GM21381 (cell line): ENCODE results near the gene NIPSNAP3A.
"Not testable (repeated sequence)": the region's sequence is repeated elsewhere in the genome, so short reads cannot be mapped to it uniquely, and the experiment has no call there.

Experiments
- ATAC-seq: cut with Tn5 transposase; IDR thresholded peaks from one replicate; pipeline ENCODE4 v1.9.1; 2021; ENCODE audit warnings: mild to moderate bottlenecking, moderate library complexity; ENCODE audit not compliant: unreplicated experiment

NIPSNAP3A gene

DNA sequence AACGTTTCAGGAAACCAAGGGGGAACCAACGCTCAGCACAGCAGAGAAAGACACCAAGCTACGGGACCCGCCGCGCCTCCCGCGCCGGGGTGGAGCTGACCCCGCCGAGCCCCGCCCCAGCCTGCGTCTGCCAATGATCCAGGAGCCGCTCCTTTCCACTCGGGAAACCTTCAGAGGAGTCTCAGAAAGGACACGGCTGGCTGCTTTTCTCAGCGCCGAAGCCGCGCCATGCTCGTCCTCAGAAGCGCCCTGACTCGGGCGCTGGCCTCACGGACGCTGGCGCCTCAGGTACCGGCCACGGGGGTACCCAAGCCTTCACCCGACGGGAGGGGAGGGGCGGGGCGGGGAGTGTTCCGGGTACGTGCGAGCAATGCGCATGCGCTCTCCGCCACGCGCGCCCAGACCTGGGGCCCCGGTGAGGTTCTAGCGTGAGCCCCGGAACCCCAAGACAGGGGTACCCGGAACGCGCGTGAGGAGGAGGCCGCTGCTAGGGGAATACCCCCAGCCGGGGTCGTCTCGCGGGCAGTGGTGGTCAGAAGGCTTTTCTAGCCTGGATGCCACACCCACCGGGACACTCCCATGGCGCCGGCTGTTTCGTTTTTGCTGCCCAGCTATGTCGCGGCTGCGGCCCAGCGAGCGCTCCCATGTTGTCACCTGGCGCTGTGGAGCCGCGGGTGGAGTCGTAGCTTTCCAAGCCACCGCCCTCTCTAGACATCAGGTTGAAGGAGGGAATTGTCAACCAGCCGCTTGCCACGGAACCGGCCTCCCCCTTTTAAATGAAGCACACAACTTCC, at the start of gene NIPSNAP3A:
NIPSNAP3A (plus strand) TSS at position 119 of the 794 bp plus-strand sequence; CDS start at position 229, 110 bp downstream.
- peak; percentile 86 for ATAC-seq

DNA sequence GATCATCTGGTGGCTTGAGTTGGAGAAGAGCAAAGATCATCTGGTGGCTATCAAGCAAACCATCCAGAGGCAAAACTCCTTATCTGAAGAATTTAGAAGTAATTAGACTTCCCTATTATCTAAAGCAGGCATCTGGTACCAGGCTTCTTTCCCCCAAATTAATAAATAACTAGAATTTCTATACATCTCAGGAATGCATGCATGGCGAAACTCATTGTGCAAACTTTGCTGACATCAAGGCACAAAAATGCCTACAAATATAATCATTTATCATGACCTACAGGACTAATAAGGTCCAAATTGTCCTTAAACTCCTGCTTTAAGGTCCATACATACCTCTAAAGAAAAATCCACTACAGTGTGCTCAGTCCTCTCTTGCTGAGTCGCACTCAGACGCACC, 47.2 kb upstream of the NIPSNAP3A start:
- ATAC-seq: no peak

DNA sequence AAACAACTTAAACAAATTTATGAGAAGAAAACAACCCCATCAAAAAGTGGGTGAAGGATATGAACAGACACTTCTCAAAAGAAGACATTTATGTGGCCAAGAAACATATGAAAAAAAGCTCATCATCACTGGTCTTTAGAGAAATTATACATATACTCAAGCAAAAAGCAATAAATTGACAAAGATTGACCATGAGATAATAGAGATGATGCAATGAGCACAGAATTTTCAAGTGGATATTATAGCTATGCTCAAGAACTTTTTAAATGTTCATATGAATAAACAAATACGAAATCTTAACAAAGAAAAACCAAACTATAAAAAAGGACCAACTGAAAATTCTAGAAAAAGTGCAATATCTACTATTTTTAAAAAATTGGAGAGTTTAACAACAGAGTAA, 38.7 kb upstream of the NIPSNAP3A start:
- not testable (repeated sequence) for ATAC-seq

DNA sequence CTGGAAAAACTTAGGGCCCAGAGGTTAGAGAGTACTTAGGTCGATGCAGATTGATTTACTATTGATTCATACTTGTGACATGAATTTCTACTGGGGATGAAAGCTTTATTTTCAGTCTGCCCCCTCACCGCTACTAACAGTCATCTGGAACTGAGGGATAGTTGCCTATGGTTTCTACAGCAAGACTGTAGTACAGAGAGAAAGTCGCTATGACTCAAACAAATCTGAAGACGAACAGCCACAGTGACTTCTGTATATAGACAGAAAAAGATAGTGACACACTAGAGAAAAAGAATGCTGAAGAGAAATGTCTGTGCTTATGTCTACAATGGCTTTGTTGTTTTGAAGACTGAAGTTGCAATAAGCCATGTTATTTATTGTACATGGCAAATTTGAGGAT, 35.9 kb upstream of the NIPSNAP3A start:
- no peak for ATAC-seq

DNA sequence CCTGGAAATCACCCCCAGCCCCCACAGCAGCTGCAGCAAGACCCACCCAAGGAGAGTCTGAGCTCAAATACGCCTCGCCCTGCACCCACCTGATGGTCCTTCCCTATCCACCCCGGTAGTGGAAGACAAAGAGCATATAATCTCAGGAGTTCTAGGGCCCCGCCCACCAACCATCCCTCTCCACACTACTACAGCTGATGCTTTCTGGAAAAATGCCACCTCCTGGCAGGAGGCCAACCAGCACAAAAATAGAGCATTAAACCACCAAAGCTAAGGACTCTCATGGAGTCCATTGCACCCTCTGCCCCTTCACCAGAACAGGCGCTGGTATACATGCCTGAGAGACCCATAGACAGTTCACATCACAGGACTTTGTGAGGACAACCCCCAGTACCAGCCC, 22.5 kb upstream of the NIPSNAP3A start:
- no peak for ATAC-seq

DNA sequence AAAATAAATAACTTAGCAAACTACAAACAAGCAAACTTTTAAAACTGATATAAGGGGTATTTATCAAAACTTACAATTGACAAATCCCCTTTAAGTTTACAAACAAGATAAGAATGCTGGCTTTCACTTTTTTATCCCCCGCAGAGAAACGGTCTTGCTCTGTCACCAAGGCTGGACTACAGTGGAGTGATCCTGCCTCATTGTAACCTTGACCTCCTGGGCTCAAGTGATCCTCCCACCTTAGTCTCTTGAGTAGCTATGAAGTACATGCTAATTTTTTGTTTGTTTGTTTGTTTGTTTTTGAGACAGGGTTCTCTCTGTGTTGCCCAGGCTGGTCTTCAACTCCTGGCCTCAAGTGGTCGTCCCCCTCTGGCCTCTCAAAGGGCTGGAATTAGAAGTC, 9.0 kb upstream of the NIPSNAP3A start:
- no peak for ATAC-seq

DNA sequence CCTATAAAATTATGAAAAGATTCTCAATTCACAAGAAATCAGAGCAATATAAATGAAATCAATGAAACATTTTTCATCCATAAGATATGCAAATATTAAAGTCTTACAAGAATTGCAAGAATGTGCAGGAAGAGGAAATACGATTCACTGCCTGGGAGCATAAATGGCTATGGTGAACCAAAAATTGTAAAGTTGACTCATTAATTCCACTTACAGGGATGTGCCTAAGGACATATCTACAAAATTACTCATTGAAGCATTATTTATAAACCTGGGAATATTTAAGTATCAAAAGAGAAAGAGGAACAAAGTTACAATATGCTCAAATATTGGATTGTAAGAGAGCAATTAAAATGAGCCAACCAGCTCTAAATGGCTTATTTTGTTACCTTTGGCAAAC, 6.9 kb upstream of the NIPSNAP3A start:
- no peak for ATAC-seq

DNA sequence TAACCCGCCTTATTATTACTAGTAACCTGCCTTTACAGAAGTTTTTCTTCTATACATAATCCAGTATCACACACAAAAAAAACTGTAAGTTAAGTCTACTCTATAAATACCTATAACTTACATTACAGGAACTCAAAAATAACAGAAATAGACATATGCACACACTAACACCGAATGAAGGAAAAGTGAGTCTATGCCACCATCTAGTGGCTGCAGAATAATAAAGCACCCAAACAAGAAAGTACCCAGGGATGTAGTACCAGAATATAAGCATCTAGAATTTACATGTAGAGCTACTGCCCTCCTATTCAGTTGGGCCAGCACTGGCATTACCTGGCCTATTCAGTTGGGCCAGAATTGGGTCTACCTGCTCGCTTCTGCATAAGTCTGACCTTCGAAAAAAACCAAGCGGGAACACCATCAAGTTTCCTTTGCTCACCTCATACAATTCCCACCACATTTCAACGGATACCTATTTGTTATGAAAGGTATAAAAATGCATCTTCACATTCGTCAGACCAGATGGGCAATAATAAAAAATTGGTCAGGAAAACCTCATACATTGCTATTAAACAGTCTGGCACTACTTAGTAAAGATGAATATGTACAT, 4.0 kb upstream of the NIPSNAP3A start:
- peak; percentile 35 for ATAC-seq

DNA sequence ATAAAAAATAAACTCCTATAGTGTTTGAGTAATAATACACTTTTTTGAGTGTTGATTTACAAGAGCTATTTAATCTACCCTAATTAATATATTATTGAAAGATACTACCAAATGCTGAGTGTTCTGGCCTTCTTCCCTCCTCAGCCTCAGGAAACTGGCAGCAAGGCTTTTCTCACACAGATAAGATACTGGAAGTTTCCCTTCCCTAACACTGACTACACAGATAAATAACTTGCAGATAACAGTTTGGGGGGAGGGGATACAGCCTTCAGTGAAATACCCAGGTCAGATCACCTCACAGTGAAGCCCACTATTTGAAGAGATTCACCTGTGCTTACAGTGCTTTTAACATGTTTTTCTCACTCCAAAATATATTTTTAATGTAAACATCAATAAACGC, 1.6 kb upstream of the NIPSNAP3A start:
- ATAC-seq: no peak

DNA sequence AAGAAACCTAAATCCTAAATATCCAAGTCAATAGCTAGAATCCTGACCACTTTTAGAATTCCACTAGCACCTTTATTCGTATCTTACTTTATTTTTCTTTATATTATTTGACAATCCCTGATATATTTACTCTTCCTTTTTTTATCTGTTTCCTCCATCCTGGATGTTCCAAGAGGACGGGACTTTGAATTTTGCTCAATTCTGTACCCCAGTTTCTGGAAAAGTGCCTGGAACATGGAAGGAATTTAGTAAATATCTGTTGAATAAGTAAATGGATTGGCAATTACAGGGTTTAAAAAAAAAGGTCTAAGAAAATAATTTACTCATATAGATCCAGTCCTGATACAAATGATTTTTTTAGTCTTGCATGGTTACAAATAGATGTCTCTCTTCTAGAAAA, 1.2 kb upstream of the NIPSNAP3A start:
- ATAC-seq: no peak

DNA sequence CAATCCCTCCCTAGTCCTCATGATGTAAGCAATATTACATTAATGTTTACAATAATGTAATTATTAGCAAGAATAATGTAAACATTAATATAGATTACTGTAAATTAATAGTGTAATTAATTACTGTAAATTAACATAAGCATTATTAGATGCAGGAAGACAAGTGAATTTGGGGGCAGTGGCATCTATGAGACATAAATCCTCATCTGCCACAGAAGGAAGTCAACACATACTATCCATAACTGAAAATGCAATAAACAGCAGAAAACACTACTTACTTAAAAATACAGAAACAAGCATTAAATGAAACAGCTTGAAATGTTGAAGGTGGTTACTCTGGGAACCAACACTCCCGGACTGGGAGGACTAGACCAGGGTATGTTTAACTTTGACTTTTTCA, 685 bp upstream of the NIPSNAP3A start:
- no peak for ATAC-seq

DNA sequence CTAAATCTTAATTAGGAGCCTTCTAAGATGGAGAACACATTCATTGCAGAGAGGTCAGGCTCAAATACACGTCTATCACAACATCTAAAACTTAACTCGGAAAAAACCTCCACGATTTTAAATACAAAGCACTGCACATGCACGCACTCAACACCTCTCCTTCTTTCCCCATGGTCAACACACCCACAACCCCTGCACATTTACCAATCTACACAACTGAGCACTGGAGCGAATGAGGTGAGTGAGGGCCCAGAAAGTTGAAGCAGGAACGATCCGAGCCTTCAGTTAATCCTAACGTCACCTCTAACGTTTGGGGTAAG, 278 bp upstream of the NIPSNAP3A start:
- ATAC-seq: no peak

DNA sequence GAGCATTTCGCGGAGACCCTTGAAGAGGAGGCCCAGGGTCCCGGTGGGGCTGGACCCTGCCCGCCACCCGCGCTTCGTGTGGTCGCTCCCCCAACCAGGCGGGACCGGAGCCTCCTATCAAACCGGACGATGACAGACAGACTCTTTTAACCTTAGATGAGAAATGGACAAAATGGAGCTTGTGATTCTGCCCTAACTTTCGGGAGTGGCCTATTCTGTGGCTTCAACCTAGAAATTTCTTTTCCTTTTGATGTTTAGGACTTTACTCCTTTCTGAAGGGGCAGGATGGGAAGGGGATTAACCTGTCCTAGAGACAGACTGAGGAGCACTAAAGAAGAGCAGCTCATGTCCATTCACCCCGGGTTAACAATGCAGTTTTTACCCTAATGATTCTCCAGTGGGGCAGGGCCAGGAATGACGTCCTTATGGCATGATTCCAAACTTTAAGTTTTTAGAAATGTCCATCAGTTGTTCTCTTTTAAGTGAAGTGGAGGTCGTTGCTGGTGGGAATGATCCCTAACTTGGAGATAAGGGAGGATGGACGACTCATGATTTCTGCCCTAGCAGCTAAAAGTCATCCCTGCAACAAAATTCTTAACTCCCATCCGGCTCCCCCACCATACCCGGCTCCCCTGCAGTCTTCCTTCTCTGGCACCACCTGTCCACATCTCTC, 1.0 kb downstream of the NIPSNAP3A start:
- ATAC-seq: peak; percentile 2

DNA sequence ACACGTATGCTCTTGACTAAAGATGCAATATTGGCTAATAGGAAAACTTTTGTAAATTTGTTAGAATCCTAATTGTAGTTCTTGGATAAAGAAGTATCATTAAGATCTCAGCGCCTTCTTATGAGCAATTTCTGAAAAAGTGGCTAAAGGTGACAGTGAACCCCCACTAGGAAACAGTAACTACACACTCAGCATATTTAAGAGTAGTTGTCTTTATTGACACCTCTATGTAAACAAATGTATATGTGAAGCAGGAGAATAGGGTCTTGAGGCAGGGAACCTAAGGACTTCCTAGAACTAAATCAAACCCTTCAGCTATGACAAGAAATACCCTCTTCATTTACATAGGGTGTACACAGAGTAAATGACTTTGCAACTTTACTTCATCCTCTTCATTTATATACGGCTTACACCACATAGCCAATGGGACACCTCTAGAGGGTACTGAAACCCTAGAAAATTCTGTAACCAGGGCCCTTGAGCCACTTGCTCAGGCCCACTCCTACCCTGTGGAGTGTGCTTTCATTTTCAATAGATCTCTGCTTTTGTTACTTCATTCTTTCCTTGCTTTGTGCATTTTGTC, 2.8 kb downstream of the NIPSNAP3A start:
- peak; percentile 26 for ATAC-seq

DNA sequence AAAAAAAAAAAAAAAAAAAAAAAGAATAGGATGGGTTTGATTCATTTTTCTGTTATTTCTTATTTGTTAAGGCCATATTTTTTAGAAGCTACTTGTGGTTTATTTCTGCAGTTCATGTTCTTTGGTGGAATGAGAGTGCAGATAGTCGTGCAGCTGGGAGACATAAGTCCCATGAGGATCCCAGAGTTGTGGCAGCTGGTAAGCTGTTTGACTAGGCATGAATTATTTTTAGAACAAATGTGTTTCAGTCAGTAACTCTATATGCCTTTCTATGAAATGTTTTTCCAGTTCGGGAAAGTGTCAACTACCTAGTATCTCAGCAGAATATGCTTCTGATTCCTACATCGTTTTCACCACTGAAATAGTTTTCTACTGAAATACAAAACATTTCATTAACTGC, 11.5 kb downstream of the NIPSNAP3A start:
- no peak for ATAC-seq

DNA sequence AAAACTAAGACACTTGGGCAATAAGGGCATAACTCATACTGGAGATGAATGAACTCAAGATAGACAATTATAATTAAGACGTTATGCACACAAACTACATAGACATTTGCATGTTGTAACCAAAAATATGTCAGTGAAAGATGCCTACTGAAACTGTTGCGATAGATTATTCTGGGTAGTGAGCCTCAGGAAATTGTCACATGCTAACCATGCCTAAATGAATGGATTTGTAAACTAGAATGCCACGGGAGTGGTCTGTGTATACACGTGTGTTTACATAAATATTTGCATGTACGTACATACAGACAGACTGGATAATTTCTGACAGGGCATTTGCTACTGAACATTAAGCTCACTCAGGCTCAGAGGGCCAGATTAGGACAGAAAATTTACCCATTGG, 17.7 kb downstream of the NIPSNAP3A start:
- ATAC-seq: peak; percentile 30

DNA sequence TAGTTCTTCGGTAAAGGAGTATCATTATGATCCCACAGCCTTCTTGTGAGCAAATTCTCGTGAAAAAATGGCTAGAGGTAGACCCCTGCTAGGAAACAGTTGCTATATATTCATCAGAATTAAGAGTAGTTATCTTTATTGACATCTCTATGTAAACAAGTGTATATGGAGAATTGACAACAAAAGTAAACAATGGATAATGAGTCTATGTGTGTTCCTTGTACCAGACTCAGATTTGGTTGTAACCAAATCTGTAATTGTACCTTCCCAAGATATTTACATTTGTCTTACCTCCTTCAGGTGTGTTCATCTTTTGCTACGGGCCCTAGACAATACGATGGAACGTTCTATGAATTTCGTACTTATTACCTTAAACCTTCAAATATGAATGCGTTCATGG, 18.5 kb downstream of the NIPSNAP3A start:
- no peak for ATAC-seq

DNA sequence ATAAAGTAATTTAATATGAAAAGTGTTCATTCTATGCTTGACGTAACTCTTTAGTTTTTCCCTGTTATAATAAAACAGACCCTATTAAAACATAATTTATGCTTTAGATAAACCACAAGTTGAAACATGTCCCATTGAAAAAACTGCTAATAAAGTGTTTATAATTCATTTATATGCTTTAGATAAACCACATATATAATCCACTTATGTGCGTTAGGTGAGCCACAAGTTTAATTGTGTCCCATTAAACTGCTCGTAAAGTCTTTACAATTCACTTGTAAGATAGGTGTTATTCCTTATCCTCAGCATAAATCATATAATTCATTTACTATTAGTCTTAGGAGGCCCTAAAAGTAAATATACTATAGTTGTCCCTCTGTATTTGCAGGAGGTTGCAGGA, 20.0 kb downstream of the NIPSNAP3A start:
- no peak for ATAC-seq

DNA sequence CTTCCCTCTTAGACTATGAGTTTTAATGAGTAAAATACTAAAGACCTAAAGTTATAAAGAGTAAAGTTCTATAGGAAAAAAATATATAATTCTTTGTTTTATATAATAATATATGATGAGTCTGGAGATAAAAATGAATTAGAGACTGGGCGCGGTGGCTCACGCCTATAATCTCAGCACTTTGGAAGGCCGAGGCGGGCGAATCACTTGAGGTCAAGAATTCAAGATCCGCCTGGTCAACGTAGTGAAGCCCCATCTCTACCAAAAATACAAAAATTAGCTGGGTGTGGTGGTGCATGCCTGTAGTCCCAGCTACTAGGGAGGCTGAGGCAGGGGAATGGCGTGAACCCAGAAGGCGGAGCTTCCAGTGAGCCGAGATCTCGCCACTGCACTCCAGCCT, 21.5 kb downstream of the NIPSNAP3A start:
- ATAC-seq: not testable (repeated sequence)

DNA sequence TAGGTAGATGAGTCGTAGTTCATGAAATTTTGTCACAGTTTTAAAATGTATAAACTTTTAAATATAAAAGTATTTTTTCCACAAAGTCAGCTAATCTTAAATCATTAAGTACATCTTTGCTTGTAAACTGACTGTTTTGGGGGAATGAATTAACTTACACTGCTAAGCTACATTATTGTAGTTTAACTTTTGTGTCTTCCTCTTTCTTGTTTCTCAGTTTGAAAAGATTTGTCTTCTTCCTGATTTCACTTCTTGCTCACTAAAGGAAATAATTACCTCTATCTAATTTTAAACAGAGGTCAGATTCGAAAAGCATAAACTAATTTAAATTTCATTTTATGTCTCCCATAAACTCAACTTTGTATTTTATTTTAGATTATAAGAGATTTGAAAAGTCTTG, 22.2 kb downstream of the NIPSNAP3A start:
- no peak for ATAC-seq

DNA sequence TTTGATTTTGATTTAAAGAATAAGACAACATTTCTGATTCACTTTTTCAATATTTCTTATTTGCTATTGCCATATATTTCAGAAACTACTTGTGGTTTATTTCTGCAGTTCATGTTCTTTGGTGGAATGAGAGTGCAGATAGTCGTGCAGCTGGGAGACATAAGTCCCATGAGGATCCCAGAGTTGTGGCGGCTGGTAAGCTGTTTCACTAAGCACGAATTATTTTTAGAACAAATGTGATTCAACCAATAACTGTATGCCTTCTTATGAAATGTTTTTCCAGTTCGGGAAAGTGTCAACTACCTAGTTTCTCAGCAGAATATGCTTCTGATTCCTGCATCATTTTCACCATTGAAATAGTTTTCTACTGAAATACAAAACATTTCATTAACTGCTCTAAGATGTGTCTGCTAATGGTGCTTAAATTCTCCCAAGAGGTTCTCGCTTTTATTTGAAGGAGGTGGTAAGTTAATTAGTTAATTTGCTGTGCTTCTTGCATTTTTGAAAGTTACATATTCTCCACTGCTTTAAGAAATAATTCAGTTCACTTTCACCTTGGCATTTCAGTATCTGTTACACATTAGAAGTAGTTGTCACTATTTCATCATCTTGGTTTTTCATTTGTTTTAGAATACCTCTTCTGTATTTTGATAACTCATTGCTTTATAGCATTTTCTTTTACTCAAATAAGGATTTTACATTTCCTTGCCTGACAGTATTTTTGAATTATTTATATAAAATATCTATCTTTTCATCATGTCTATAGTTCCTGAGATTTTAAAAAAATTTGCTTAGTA, 25.4 kb downstream of the NIPSNAP3A start:
- ATAC-seq: peak; percentile 24
